Endothelial cell of umbilical vein (primary cell): ENCODE data around the gene POU2AF1. TPM values are rescaled to one million over a fixed set of nuclear protein-coding genes. Genes with fewer than 3 reads are reported as not detected.

ENCODE experiments used
- BruUV-seq: library from RNA; stranded (reverse); fragments of 400-500 nt; replicated peaks from 2 replicates; lab custom pipeline; 2021; lab: Mats Ljungman, UMichigan
- CTCF ChIA-PET: fragments of 300-600, 350-600 bp; sonication (Branson Sonifier 250); formaldehyde crosslinking; loops from one replicate; lab custom pipeline; 2021; ENCODE audit warnings: antibody characterized with exemption, inconsistent platforms; lab: Charles Lee
- POLR2A ChIA-PET: fragments of 300-600, 350-600 bp; sonication (Branson Sonifier 250); formaldehyde crosslinking; loops from one replicate; lab custom pipeline; 2021; ENCODE audit warnings: antibody characterized with exemption, inconsistent platforms; lab: Charles Lee
- DNase-seq: peaks from one replicate; pipeline ENCODE4 v3.0.0-alpha.2; 2011; ENCODE audit warnings: low read depth, low spot score
- FAIRE-seq: peaks from 2 replicates; lab custom pipeline; 2011; peaks lifted over from hg19 to GRCh38; lab: Jason Lieb, UNC
- H2AFZ ChIP-seq: 2 replicates; pipeline ENCODE4 v1.6.0; 2012; ENCODE audit warnings: low read depth, low read length, control low read depth, inconsistent platforms
- H3K27ac ChIP-seq: 2 replicates; pipeline ENCODE4 v1.5.1; 2011; ENCODE audit warnings: low read depth, mild to moderate bottlenecking, control low read depth, low read length, moderate library complexity; ENCODE audit not compliant: insufficient read depth
- H3K27me3 ChIP-seq, 2 experiments: 2 replicates each; pipeline versions ENCODE4 v1.6.0 to v1.6.1; 2011; ENCODE audit warnings: low read length in 2 of 2, mixed read lengths in 1 of 2; ENCODE audit not compliant: control insufficient read depth in 2 of 2, insufficient read depth in 2 of 2
- H3K36me3 ChIP-seq, 2 experiments: 2 replicates in 1 of 2; 3 replicates in 1 of 2; pipeline ENCODE4 v1.5.1; 2011; ENCODE audit warnings: low read length in 2 of 2, mild to moderate bottlenecking in 1 of 2, moderate library complexity in 1 of 2; ENCODE audit not compliant: control insufficient read depth in 2 of 2, insufficient read depth in 2 of 2; ENCODE audit errors: extremely low read depth in 1 of 2
- H3K4me1 ChIP-seq: 3 replicates; pipeline ENCODE4 v1.5.1; 2011; ENCODE audit warnings: mild to moderate bottlenecking, low read length; ENCODE audit not compliant: control insufficient read depth, insufficient read depth; ENCODE audit errors: extremely low read depth
- H3K4me2 ChIP-seq: 2 replicates; pipeline ENCODE4 v1.6.1; 2011; ENCODE audit warnings: low read length, control low read depth, mixed read lengths; ENCODE audit not compliant: insufficient read depth
- H3K4me3 ChIP-seq, 3 experiments: fragments of 200-600 bp in 1 of 3; sonication (generic), shearing (Covaris generic) in 1 of 3; replicated peaks in 1 of 3; 2 replicates each; pipeline ENCODE4 v1.5.1; 2011 to 2016; ENCODE audit warnings: control low read depth in 3 of 3, low read length in 3 of 3, mild to moderate bottlenecking in 2 of 3, inconsistent platforms in 1 of 3, low read depth in 1 of 3, moderate library complexity in 1 of 3; ENCODE audit not compliant: insufficient read depth in 1 of 3
- H3K79me2 ChIP-seq: 2 replicates; pipeline ENCODE4 v1.6.0; 2012; ENCODE audit warnings: low read length, inconsistent platforms; ENCODE audit not compliant: control insufficient read depth, insufficient read depth
- H3K9ac ChIP-seq: replicated peaks from 2 replicates; pipeline ENCODE3; 2011; ENCODE audit warnings: low read length, control low read depth; ENCODE audit not compliant: insufficient read depth; ENCODE audit errors: extremely low read depth
- H3K9me1 ChIP-seq: replicated peaks from 3 replicates; pipeline ENCODE4 v1.6.0; 2011; ENCODE audit warnings: mild to moderate bottlenecking, low read length; ENCODE audit not compliant: control insufficient read depth, insufficient read depth; ENCODE audit errors: extremely low read depth
- H3K9me3 ChIP-seq: replicated peaks from 2 replicates; pipeline ENCODE4 v1.5.1; 2012; ENCODE audit warnings: low read length, inconsistent platforms; ENCODE audit not compliant: control insufficient read depth, insufficient read depth
- H4K20me1 ChIP-seq: replicated peaks from 2 replicates; pipeline ENCODE3; 2011; ENCODE audit warnings: mild to moderate bottlenecking, low read length; ENCODE audit not compliant: control insufficient read depth, insufficient read depth; ENCODE audit errors: extremely low read depth
- CTCF ChIP-seq, 2 donors: IDR thresholded peaks; 1 replicate in 1 of 2; 2 replicates in 1 of 2; pipeline ENCODE4 v1.5.1; 2011; ENCODE audit warnings: low read length in 2 of 2, mild to moderate bottlenecking in 2 of 2, moderate library complexity in 2 of 2, control low read depth in 1 of 2, inconsistent platforms in 1 of 2, low read depth in 1 of 2; ENCODE audit not compliant: insufficient read depth in 1 of 2; ENCODE audit errors: extremely low read depth in 1 of 2
- EZH2 ChIP-seq: IDR thresholded peaks from 2 replicates; pipeline ENCODE4 v1.6.1; 2012; ENCODE audit warnings: borderline replicate concordance, low read depth, mild to moderate bottlenecking, moderate library complexity, low read length, inconsistent platforms; ENCODE audit not compliant: severe bottlenecking
- FOS ChIP-seq: IDR thresholded peaks from 2 replicates; pipeline ENCODE4 v1.6.1; 2011; ENCODE audit warnings: mild to moderate bottlenecking, low read length, moderate library complexity, borderline replicate concordance; ENCODE audit not compliant: insufficient read depth
- GATA2 ChIP-seq: IDR thresholded peaks from 2 replicates; pipeline ENCODE4 v1.7.0; 2011; ENCODE audit warnings: low read depth, mild to moderate bottlenecking, moderate library complexity, mixed read lengths, low read length; ENCODE audit not compliant: insufficient read length, insufficient read depth
- JUN ChIP-seq: IDR thresholded peaks from 2 replicates; pipeline ENCODE4 v1.6.1; 2011; ENCODE audit warnings: borderline replicate concordance, low read depth; ENCODE audit not compliant: insufficient read length, insufficient read depth
- MAX ChIP-seq: IDR thresholded peaks from 2 replicates; pipeline ENCODE4 v1.6.1; 2011; ENCODE audit not compliant: insufficient read depth, insufficient read length
- MYC ChIP-seq: IDR thresholded peaks from one replicate; pipeline ENCODE4 v1.6.1; 2011; ENCODE audit warnings: mild to moderate bottlenecking, low read depth, low read length
- POLR2A ChIP-seq: IDR thresholded peaks from 2 replicates; pipeline ENCODE4 v1.6.1; 2012; ENCODE audit warnings: low read depth, mild to moderate bottlenecking, control low read depth, low read length
- POLR2AphosphoS5 ChIP-seq: IDR thresholded peaks from 2 replicates; pipeline ENCODE4 v1.6.1; 2012; ENCODE audit warnings: low read depth, mild to moderate bottlenecking, control low read depth, low read length, moderate library complexity; ENCODE audit not compliant: insufficient read depth
- dilution Hi-C: fragments of 300-500 bp; cut with MboI; formaldehyde crosslinking; loops from one replicate; pipeline ENCODE4 v1.15.0; 2019; ENCODE audit warnings: low sequenced_read_pairs; ENCODE audit not compliant: extremely low pct_ligation_motif_present
- intact Hi-C: fragments of 100-400 bp; cut with micrococcal nuclease; formaldehyde crosslinking; loops from one replicate; pipeline ENCODE4 v1.10.0; 2022
- polyA plus RNA-seq, 4 experiments: library from polyadenylated mRNA; depleted of rRNA in 3 of 4; stranded (reverse) in 3 of 4; unstranded in 1 of 4; fragments of >200 nt; gene quantifications; 2 replicates each; pipeline versions ENCODE4 v1.2.1 to v1.2.3, GENCODE V29; 2011 to 2012; ENCODE audit warnings: missing spikeins in 1 of 4
- total RNA-seq: library from RNA; stranded (reverse); gene quantifications from 2 replicates; pipeline ENCODE4 v1.2.3, GENCODE V29; 2021

The POU2AF1 gene
- total and polyA plus RNA-seq, 2 donors (not counting 3 experiments of a cell fraction or from before 2014, with no cell fraction given): not detected

- no peak for DNase-seq
- no peak overlapping the region for H3K4me2 ChIP-seq
Observed at GRCh38 chr11:111319296-111319695, 59.8 kb downstream of the POU2AF1 start.

More at GRCh38 chr11:111319296-111319695, 59.8 kb downstream of the POU2AF1 start:
- ChIA-PET CTCF (no interaction called here), POLR2A (no interaction called here)
- no peak overlapping the region for H3K27ac ChIP-seq
- H4K20me1 ChIP-seq: no peaks in the 10 kb centered on the region
- no peaks in the 10 kb centered on the region for H3K9me1 ChIP-seq
- TF ChIP-seq CTCF (IDR thresholded peaks at IDR 0.05; ENCODE audit: extremely low read depth in 1 of 2, insufficient read depth in 1 of 2, low read depth in 1 of 2, low read length in 2 of 2): no peak
- no peak for TF ChIP-seq POLR2AphosphoS5
- no peak for TF ChIP-seq MAX
- TF ChIP-seq GATA2: no peak
- no peak for TF ChIP-seq MYC
- no peak for TF ChIP-seq POLR2A
- TF ChIP-seq FOS: no peak
- TF ChIP-seq JUN: no peak
- no peak for TF ChIP-seq EZH2
- intact Hi-C loops: loop anchor here (5.0 kb wide), 1 partner anchor 1342 kb away; no protein-coding TSS in a partner anchor
- H3K27me3 ChIP-seq: no peaks in the 10 kb centered on the region
- dilution Hi-C loops: no loop called here
- no peaks in the 10 kb centered on the region for H3K4me1 ChIP-seq
- no peaks in the 10 kb centered on the region for H3K36me3 ChIP-seq
- H3K79me2 ChIP-seq: no peaks in the 10 kb centered on the region
- no TSS peak for BruUV-seq
- H3K9me3 ChIP-seq: no peaks in the 10 kb centered on the region
- no peak for FAIRE-seq
- no peak overlapping the region for H3K4me3 ChIP-seq
- H3K9ac ChIP-seq: no peak overlapping the region
- H2AFZ ChIP-seq: no peak overlapping the region
